GM19099 (cell line): ENCODE measurements around the gene CXXC5.

Experiments
- POLR2A ChIP-seq: IDR thresholded peaks from 3 replicates; pipeline ENCODE4 v1.6.1; 2011; ENCODE audit warnings: low read depth; ENCODE audit not compliant: insufficient read length; ENCODE audit errors: extremely low read depth

Gene CXXC5

GRCh38 chr5:139667001-139667729, 19.0 kb downstream of the CXXC5 start:
- no peak for TF ChIP-seq POLR2A

GRCh38 chr5:139667730-139668063, 19.5 kb downstream of the CXXC5 start:
- TF ChIP-seq POLR2A: no peak

GRCh38 chr5:139668064-139668880, 20.1 kb downstream of the CXXC5 start:
- peak; percentile 64 for TF ChIP-seq POLR2A

GRCh38 chr5:139668924-139669661, 20.9 kb downstream of the CXXC5 start:
- TF ChIP-seq POLR2A: no peak

- peak; percentile 69 for TF ChIP-seq POLR2A
These were observed 21.7 kb downstream of the CXXC5 start for GRCh38 chr5:139669662-139670368.

- peak; percentile 10 for TF ChIP-seq POLR2A
These were observed 22.4 kb downstream of the CXXC5 start for GRCh38 chr5:139670369-139671095.

GRCh38 chr5:139671096-139671841, 23.1 kb downstream of the CXXC5 start:
- peak; percentile 8 for TF ChIP-seq POLR2A

GRCh38 chr5:139675213-139675612, 27.1 kb downstream of the CXXC5 start:
- no peak for TF ChIP-seq POLR2A

- TF ChIP-seq POLR2A: no peak
These were observed 27.7 kb downstream of the CXXC5 start for GRCh38 chr5:139675825-139676224.

GRCh38 chr5:139676406-139676805, 28.3 kb downstream of the CXXC5 start:
- no peak for TF ChIP-seq POLR2A

GRCh38 chr5:139676951-139677735, 29.0 kb downstream of the CXXC5 start:
- no peak for TF ChIP-seq POLR2A

GRCh38 chr5:139677736-139678613, 29.8 kb downstream of the CXXC5 start:
- no peak for TF ChIP-seq POLR2A
